Endothelial cell of umbilical vein (primary cell): Measurements from ENCODE around the gene PTPRD. TPM values are rescaled to one million over a fixed set of nuclear protein-coding genes. Genes with fewer than 3 reads are reported as not detected.
A peak's percentile ranks its signal among the peaks of the same experiment; 100 is the strongest.

Experiments
- BruUV-seq: library from RNA; stranded (reverse); fragments of 400-500 nt; replicated peaks from 2 replicates; lab custom pipeline; 2021; lab: Mats Ljungman, UMichigan
- CTCF ChIA-PET: fragments of 300-600, 350-600 bp; sonication (Branson Sonifier 250); formaldehyde crosslinking; loops from one replicate; lab custom pipeline; 2021; ENCODE audit warnings: antibody characterized with exemption, inconsistent platforms; lab: Charles Lee
- POLR2A ChIA-PET: fragments of 300-600, 350-600 bp; sonication (Branson Sonifier 250); formaldehyde crosslinking; loops from one replicate; lab custom pipeline; 2021; ENCODE audit warnings: antibody characterized with exemption, inconsistent platforms; lab: Charles Lee
- DNase-seq: peaks from one replicate; pipeline ENCODE4 v3.0.0-alpha.2; 2011; ENCODE audit warnings: low read depth, low spot score
- FAIRE-seq: peaks from 2 replicates; lab custom pipeline; 2011; peaks lifted over from hg19 to GRCh38; lab: Jason Lieb, UNC
- H2AFZ ChIP-seq: 2 replicates; pipeline ENCODE4 v1.6.0; 2012; ENCODE audit warnings: low read depth, low read length, control low read depth, inconsistent platforms
- H3K27ac ChIP-seq: 2 replicates; pipeline ENCODE4 v1.5.1; 2011; ENCODE audit warnings: low read depth, mild to moderate bottlenecking, control low read depth, low read length, moderate library complexity; ENCODE audit not compliant: insufficient read depth
- H3K27me3 ChIP-seq, 2 experiments: 2 replicates each; pipeline versions ENCODE4 v1.6.0 to v1.6.1; 2011; ENCODE audit warnings: low read length in 2 of 2, mixed read lengths in 1 of 2; ENCODE audit not compliant: control insufficient read depth in 2 of 2, insufficient read depth in 2 of 2
- H3K36me3 ChIP-seq, 2 experiments: 2 replicates in 1 of 2; 3 replicates in 1 of 2; pipeline ENCODE4 v1.5.1; 2011; ENCODE audit warnings: low read length in 2 of 2, mild to moderate bottlenecking in 1 of 2, moderate library complexity in 1 of 2; ENCODE audit not compliant: control insufficient read depth in 2 of 2, insufficient read depth in 2 of 2; ENCODE audit errors: extremely low read depth in 1 of 2
- H3K4me1 ChIP-seq: 3 replicates; pipeline ENCODE4 v1.5.1; 2011; ENCODE audit warnings: mild to moderate bottlenecking, low read length; ENCODE audit not compliant: control insufficient read depth, insufficient read depth; ENCODE audit errors: extremely low read depth
- H3K4me2 ChIP-seq: 2 replicates; pipeline ENCODE4 v1.6.1; 2011; ENCODE audit warnings: low read length, control low read depth, mixed read lengths; ENCODE audit not compliant: insufficient read depth
- H3K4me3 ChIP-seq, 3 experiments: fragments of 200-600 bp in 1 of 3; sonication (generic), shearing (Covaris generic) in 1 of 3; replicated peaks in 1 of 3; 2 replicates each; pipeline ENCODE4 v1.5.1; 2011 to 2016; ENCODE audit warnings: control low read depth in 3 of 3, low read length in 3 of 3, mild to moderate bottlenecking in 2 of 3, inconsistent platforms in 1 of 3, low read depth in 1 of 3, moderate library complexity in 1 of 3; ENCODE audit not compliant: insufficient read depth in 1 of 3
- H3K79me2 ChIP-seq: 2 replicates; pipeline ENCODE4 v1.6.0; 2012; ENCODE audit warnings: low read length, inconsistent platforms; ENCODE audit not compliant: control insufficient read depth, insufficient read depth
- H3K9ac ChIP-seq: replicated peaks from 2 replicates; pipeline ENCODE3; 2011; ENCODE audit warnings: low read length, control low read depth; ENCODE audit not compliant: insufficient read depth; ENCODE audit errors: extremely low read depth
- H3K9me1 ChIP-seq: replicated peaks from 3 replicates; pipeline ENCODE4 v1.6.0; 2011; ENCODE audit warnings: mild to moderate bottlenecking, low read length; ENCODE audit not compliant: control insufficient read depth, insufficient read depth; ENCODE audit errors: extremely low read depth
- H3K9me3 ChIP-seq: replicated peaks from 2 replicates; pipeline ENCODE4 v1.5.1; 2012; ENCODE audit warnings: low read length, inconsistent platforms; ENCODE audit not compliant: control insufficient read depth, insufficient read depth
- H4K20me1 ChIP-seq: replicated peaks from 2 replicates; pipeline ENCODE3; 2011; ENCODE audit warnings: mild to moderate bottlenecking, low read length; ENCODE audit not compliant: control insufficient read depth, insufficient read depth; ENCODE audit errors: extremely low read depth
- EZH2 ChIP-seq: IDR thresholded peaks from 2 replicates; pipeline ENCODE4 v1.6.1; 2012; ENCODE audit warnings: borderline replicate concordance, low read depth, mild to moderate bottlenecking, moderate library complexity, low read length, inconsistent platforms; ENCODE audit not compliant: severe bottlenecking
- FOS ChIP-seq: IDR thresholded peaks from 2 replicates; pipeline ENCODE4 v1.6.1; 2011; ENCODE audit warnings: mild to moderate bottlenecking, low read length, moderate library complexity, borderline replicate concordance; ENCODE audit not compliant: insufficient read depth
- GATA2 ChIP-seq: IDR thresholded peaks from 2 replicates; pipeline ENCODE4 v1.7.0; 2011; ENCODE audit warnings: low read depth, mild to moderate bottlenecking, moderate library complexity, mixed read lengths, low read length; ENCODE audit not compliant: insufficient read length, insufficient read depth
- JUN ChIP-seq: IDR thresholded peaks from 2 replicates; pipeline ENCODE4 v1.6.1; 2011; ENCODE audit warnings: borderline replicate concordance, low read depth; ENCODE audit not compliant: insufficient read length, insufficient read depth
- MAX ChIP-seq: IDR thresholded peaks from 2 replicates; pipeline ENCODE4 v1.6.1; 2011; ENCODE audit not compliant: insufficient read depth, insufficient read length
- MYC ChIP-seq: IDR thresholded peaks from one replicate; pipeline ENCODE4 v1.6.1; 2011; ENCODE audit warnings: mild to moderate bottlenecking, low read depth, low read length
- POLR2A ChIP-seq: IDR thresholded peaks from 2 replicates; pipeline ENCODE4 v1.6.1; 2012; ENCODE audit warnings: low read depth, mild to moderate bottlenecking, control low read depth, low read length
- POLR2AphosphoS5 ChIP-seq: IDR thresholded peaks from 2 replicates; pipeline ENCODE4 v1.6.1; 2012; ENCODE audit warnings: low read depth, mild to moderate bottlenecking, control low read depth, low read length, moderate library complexity; ENCODE audit not compliant: insufficient read depth
- dilution Hi-C: fragments of 300-500 bp; cut with MboI; formaldehyde crosslinking; loops from one replicate; pipeline ENCODE4 v1.15.0; 2019; ENCODE audit warnings: low sequenced_read_pairs; ENCODE audit not compliant: extremely low pct_ligation_motif_present
- intact Hi-C: fragments of 100-400 bp; cut with micrococcal nuclease; formaldehyde crosslinking; loops from one replicate; pipeline ENCODE4 v1.10.0; 2022
- polyA plus RNA-seq, 4 experiments: library from polyadenylated mRNA; depleted of rRNA in 3 of 4; stranded (reverse) in 3 of 4; unstranded in 1 of 4; fragments of >200 nt; gene quantifications; 2 replicates each; pipeline versions ENCODE4 v1.2.1 to v1.2.3, GENCODE V29; 2011 to 2012; ENCODE audit warnings: missing spikeins in 1 of 4
- total RNA-seq: library from RNA; stranded (reverse); gene quantifications from 2 replicates; pipeline ENCODE4 v1.2.3, GENCODE V29; 2021
- TF ChIP-seq, protein P1 (sequence below), 2 donors: IDR thresholded peaks; 1 replicate in 1 of 2; 2 replicates in 1 of 2; pipeline ENCODE4 v1.5.1; 2011; ENCODE audit warnings: low read length in 2 of 2, mild to moderate bottlenecking in 2 of 2, moderate library complexity in 2 of 2, control low read depth in 1 of 2, inconsistent platforms in 1 of 2, low read depth in 1 of 2; ENCODE audit not compliant: insufficient read depth in 1 of 2; ENCODE audit errors: extremely low read depth in 1 of 2

PTPRD gene
- total and polyA plus RNA-seq, 2 donors (not counting 3 experiments of a cell fraction or from before 2014, with no cell fraction given): 5.5 to 5.7 TPM

- ChIA-PET POLR2A (no interaction called here), CTCF (interaction anchor here (0.8 to 3.7 kb wide), 7 partner anchors 8 to 264 kb away, joined by 3 to 17 read pairs (median 6); no protein-coding TSS in a partner anchor)
- H2AFZ ChIP-seq: peak overlapping the region; percentile 93
- H3K79me2 ChIP-seq: no peaks in the 10 kb centered on the region
- FAIRE-seq (peak; percentile 82), DNase-seq (peak; percentile 47)
- intact Hi-C loops: no loop called here
- no peak overlapping the region for H3K4me3 ChIP-seq
- no TSS peak for BruUV-seq
- no peaks in the 10 kb centered on the region for H3K36me3 ChIP-seq
- TF ChIP-seq POLR2A: no peak
- TF ChIP-seq POLR2AphosphoS5: no peak
- no peak for TF ChIP-seq MAX
- no peak for TF ChIP-seq JUN
- no peak for TF ChIP-seq FOS
- no peak for TF ChIP-seq GATA2
- TF ChIP-seq EZH2: no peak
- no peak for TF ChIP-seq MYC
- TF ChIP-seq, protein P1, sequence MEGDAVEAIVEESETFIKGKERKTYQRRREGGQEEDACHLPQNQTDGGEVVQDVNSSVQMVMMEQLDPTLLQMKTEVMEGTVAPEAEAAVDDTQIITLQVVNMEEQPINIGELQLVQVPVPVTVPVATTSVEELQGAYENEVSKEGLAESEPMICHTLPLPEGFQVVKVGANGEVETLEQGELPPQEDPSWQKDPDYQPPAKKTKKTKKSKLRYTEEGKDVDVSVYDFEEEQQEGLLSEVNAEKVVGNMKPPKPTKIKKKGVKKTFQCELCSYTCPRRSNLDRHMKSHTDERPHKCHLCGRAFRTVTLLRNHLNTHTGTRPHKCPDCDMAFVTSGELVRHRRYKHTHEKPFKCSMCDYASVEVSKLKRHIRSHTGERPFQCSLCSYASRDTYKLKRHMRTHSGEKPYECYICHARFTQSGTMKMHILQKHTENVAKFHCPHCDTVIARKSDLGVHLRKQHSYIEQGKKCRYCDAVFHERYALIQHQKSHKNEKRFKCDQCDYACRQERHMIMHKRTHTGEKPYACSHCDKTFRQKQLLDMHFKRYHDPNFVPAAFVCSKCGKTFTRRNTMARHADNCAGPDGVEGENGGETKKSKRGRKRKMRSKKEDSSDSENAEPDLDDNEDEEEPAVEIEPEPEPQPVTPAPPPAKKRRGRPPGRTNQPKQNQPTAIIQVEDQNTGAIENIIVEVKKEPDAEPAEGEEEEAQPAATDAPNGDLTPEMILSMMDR (IDR thresholded peaks at IDR 0.05; ENCODE audit: extremely low read depth in 1 of 2, insufficient read depth in 1 of 2, low read depth in 1 of 2, low read length in 2 of 2): no peak
- no peaks in the 10 kb centered on the region for H4K20me1 ChIP-seq
- no peaks in the 10 kb centered on the region for H3K9me3 ChIP-seq
- no peak overlapping the region for H3K4me2 ChIP-seq
- H3K9me1 ChIP-seq: no peaks in the 10 kb centered on the region
- dilution Hi-C loops: no loop called here
- H3K9ac ChIP-seq: no peak overlapping the region
- H3K4me1 ChIP-seq: peaks cover 20% of the 10 kb centered on the region
- H3K27me3 ChIP-seq: no peaks in the 10 kb centered on the region
- H3K27ac ChIP-seq: no peak overlapping the region
Observed at GRCh38 chr9:10005206-10005605, 607.6 kb downstream of the PTPRD start.
